Osteoblast (primary cell): ENCODE results near the gene SLC5A10. TPM values are rescaled to one million over a fixed set of nuclear protein-coding genes. Genes with fewer than 3 reads are reported as not detected.
"Not testable (repeated sequence)": the region's sequence is repeated elsewhere in the genome, so short reads cannot be mapped to it uniquely, and the experiment has no call there.

Experiments
- DNase-seq: peaks from one replicate; pipeline ENCODE4 v3.0.0; 2011; ENCODE audit warnings: low spot score, mixed read lengths; ENCODE audit not compliant: insufficient read length; ENCODE audit errors: missing footprints
- H2AFZ ChIP-seq: 2 replicates; pipeline ENCODE4 v1.6.0; 2011; ENCODE audit warnings: mild to moderate bottlenecking, low read length
- H3K27ac ChIP-seq: 2 replicates; pipeline ENCODE4 v1.5.1; 2011; ENCODE audit warnings: mild to moderate bottlenecking, low read depth, low read length, moderate library complexity
- H3K27me3 ChIP-seq: 2 replicates; pipeline ENCODE4 v1.6.0; 2012; ENCODE audit warnings: mild to moderate bottlenecking, control low read depth, inconsistent platforms, low read length, moderate library complexity; ENCODE audit not compliant: insufficient read depth
- H3K36me3 ChIP-seq: 2 replicates; pipeline ENCODE4 v1.5.1; 2011; ENCODE audit warnings: mild to moderate bottlenecking, low read length, control low read depth, moderate library complexity; ENCODE audit not compliant: insufficient read depth
- H3K4me1 ChIP-seq: 2 replicates; pipeline ENCODE4 v1.5.1; 2011; ENCODE audit warnings: mild to moderate bottlenecking, low read length, control low read depth, moderate library complexity; ENCODE audit not compliant: insufficient read depth
- H3K4me2 ChIP-seq: 2 replicates; pipeline ENCODE4 v1.6.0; 2011; ENCODE audit warnings: mild to moderate bottlenecking, low read length; ENCODE audit not compliant: insufficient read depth
- H3K4me3 ChIP-seq: fragments of 200-600 bp; sonication (generic); 3 replicates; pipeline ENCODE4 v1.5.1; 2012; ENCODE audit warnings: mild to moderate bottlenecking, low read length, inconsistent platforms; ENCODE audit not compliant: insufficient read depth
- H3K79me2 ChIP-seq: 2 replicates; pipeline ENCODE4 v1.6.0; 2012; ENCODE audit warnings: mild to moderate bottlenecking, low read length, control low read depth, inconsistent platforms; ENCODE audit not compliant: insufficient read depth
- H3K9me3 ChIP-seq: 2 replicates; pipeline ENCODE4 v1.5.1; 2011; ENCODE audit warnings: low read depth, low read length, control low read depth
- H4K20me1 ChIP-seq: 2 replicates; pipeline ENCODE4 v1.6.0; 2012; ENCODE audit warnings: mild to moderate bottlenecking, low read length, control low read depth; ENCODE audit not compliant: insufficient read depth
- total RNA-seq: library from RNA; depleted of rRNA; stranded (reverse); fragments of >200 nt; gene quantifications from 2 replicates; pipeline ENCODE4 v1.2.3, GENCODE V29; 2012

Gene SLC5A10
- total RNA-seq, 1 donor = not detected

DNA sequence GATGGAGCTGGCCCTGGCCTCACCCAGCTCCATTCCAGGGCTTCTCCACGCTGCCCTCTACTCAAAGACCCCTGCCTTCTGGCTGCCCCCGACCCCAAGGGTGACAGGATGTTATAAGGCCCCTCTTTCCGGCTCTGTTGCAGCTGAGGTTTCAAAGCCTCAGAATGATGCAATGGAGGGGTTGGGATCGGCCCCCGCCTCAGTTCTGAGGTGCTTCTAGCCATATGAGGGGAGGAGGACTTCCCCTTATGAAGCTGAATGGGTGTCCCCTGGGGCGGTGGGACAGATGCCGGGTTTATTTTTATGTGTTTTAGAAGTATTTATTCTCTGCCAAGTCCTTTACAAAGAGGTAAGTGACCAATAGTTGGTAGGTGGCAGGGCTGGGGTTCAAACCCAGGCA lies 96.9 kb downstream of the SLC5A10 start:
- H3K36me3 ChIP-seq, H3K4me1 ChIP-seq, H3K27me3 ChIP-seq, H4K20me1 ChIP-seq, DNase-seq, H3K27ac ChIP-seq, H3K79me2 ChIP-seq, H3K4me2 ChIP-seq, H3K4me3 ChIP-seq, H3K9me3 ChIP-seq, H2AFZ ChIP-seq: not testable (repeated sequence)

DNA sequence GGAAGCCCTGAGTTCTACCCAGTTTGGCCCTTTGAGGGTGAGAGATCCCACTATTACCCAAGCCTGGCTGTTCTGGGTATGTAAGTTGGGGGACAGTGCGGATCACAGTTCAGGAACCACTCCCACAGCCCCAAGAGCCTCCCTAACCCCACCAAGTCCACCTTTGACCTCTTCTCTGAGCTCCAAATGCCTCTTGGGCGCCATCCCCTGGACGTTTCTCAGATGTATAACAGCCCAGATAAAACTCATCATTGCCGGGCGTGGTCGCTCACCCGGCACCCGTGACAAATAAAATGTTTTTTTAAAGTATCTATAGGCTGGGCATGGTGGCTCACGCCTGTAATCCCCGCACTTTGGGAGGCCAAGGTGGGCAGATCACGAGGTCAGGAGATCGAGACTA lies 103.5 kb downstream of the SLC5A10 start:
- not testable (repeated sequence) for H3K36me3 ChIP-seq, H3K4me3 ChIP-seq, H3K27me3 ChIP-seq, H3K9me3 ChIP-seq, H3K4me2 ChIP-seq, H3K79me2 ChIP-seq, H3K4me1 ChIP-seq, H2AFZ ChIP-seq, H3K27ac ChIP-seq, DNase-seq, H4K20me1 ChIP-seq

DNA sequence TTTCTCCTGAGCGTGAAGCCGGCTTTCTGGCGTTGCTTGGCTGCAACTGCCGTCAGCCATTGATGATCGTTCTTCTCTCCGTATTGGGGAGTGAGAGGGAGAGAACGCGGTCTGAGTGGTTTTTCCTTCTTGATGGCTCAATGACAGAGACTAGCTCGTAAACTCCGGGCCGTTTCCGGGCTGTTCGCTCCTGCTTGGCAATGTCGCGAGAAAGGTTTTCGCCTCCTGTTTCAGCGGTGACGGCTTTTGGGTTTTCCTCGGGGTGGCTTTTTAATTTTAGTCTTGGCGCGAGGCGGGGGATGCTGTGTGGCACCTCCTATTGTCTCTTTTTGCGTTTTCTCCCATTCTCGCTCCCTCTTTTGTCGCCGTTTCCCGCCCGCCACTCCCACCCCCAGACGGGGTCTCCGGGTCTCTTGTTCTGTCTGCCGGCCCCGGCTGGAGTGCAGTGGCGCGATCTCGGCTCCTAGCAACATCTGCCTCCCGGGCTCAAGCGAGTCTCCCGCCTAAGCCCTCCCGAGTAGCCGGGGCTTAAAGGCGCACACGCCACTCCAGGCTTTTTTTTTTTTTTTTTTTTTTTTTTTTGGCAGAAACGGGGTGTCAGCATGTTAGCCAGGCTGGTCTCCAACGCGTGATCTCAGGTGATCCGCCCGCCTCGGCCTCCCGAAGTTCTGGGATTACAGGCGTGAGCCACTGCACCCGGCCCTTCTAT lies 110.2 kb downstream of the SLC5A10 start:
- H3K79me2 ChIP-seq, H2AFZ ChIP-seq, H3K36me3 ChIP-seq, H3K9me3 ChIP-seq, H3K4me2 ChIP-seq, DNase-seq, H3K27ac ChIP-seq, H3K4me3 ChIP-seq, H4K20me1 ChIP-seq, H3K4me1 ChIP-seq, H3K27me3 ChIP-seq: not testable (repeated sequence)

DNA sequence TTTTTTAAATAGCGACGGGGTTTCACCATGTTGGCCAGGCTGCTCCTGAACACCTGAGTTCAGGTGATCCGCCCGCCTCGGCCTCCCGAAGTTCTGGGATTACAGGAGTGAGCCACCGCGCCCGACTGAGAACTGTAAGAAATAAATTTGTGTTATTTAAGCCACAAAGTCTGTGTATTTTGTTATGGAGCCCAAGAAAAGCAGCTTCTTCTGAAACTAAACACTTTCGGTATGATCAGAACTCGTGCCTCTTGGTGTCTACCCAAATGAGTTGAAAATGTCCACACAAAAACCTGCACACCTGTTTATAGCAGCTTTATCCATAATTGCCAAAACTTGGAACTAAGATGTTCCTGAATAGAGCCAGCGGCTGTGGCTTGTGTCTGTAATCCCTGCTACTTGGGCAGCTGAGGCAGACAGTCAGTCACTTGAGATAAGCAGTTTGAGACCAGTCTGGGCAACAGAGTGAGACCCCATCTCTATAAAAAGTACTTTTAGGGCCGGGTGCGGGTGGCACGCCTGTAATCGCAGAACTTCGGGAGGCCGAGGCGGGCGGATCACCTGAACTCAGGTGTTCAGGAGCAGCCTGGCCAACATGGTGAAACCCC lies 110.9 kb downstream of the SLC5A10 start:
- H3K4me1 ChIP-seq, H4K20me1 ChIP-seq, H3K27ac ChIP-seq, H3K4me3 ChIP-seq, DNase-seq, H3K79me2 ChIP-seq, H3K27me3 ChIP-seq, H2AFZ ChIP-seq, H3K36me3 ChIP-seq, H3K9me3 ChIP-seq, H3K4me2 ChIP-seq: not testable (repeated sequence)

DNA sequence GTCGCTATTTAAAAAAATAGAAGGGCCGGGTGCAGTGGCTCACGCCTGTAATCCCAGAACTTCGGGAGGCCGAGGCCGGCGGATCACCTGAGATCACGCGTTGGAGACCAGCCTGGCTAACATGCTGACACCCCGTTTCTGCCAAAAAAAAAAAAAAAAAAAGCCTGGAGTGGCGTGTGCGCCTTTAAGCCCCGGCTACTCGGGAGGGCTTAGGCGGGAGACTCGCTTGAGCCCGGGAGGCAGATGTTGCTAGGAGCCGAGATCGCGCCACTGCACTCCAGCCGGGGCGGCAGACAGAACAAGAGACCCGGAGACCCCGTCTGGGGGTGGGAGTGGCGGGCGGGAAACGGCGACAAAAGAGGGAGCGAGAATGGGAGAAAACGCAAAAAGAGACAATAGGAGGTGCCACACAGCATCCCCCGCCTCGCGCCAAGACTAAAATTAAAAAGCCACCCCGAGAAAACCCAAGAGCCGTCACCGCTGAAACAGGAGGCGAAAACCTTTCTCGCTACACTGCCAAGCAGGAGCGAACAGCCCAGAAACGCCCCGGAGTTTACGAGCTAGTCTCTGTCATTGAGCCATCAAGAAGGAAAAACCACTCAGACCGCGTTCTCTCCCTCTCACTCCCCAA lies 111.5 kb downstream of the SLC5A10 start:
- H3K36me3 ChIP-seq, H4K20me1 ChIP-seq, H3K4me1 ChIP-seq, H3K27ac ChIP-seq, H3K9me3 ChIP-seq, H3K27me3 ChIP-seq, H2AFZ ChIP-seq, DNase-seq, H3K4me3 ChIP-seq, H3K79me2 ChIP-seq, H3K4me2 ChIP-seq: not testable (repeated sequence)

DNA sequence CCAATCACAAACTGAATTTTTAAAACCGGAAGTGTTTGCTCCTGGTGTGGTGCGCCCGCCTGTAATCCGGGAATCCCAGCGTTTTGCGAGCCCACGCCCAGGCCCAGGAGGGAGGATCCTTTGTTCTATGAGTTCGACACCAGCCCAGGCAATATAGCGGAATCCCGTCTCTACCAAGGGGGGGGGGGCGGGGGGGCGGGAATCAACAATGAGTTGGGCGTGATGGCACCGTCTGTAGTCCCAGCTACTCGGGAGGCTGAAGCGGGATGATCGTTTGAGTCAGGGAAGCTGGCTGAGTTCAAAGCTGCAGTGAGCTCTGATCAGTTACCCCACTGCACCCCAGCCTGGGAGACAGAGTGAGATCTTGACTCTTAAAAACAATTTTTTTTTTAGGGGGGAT lies 112.4 kb downstream of the SLC5A10 start:
- not testable (repeated sequence) for DNase-seq, H3K4me3 ChIP-seq, H4K20me1 ChIP-seq, H3K27ac ChIP-seq, H3K4me1 ChIP-seq, H3K36me3 ChIP-seq, H2AFZ ChIP-seq, H3K9me3 ChIP-seq, H3K27me3 ChIP-seq, H3K4me2 ChIP-seq, H3K79me2 ChIP-seq

DNA sequence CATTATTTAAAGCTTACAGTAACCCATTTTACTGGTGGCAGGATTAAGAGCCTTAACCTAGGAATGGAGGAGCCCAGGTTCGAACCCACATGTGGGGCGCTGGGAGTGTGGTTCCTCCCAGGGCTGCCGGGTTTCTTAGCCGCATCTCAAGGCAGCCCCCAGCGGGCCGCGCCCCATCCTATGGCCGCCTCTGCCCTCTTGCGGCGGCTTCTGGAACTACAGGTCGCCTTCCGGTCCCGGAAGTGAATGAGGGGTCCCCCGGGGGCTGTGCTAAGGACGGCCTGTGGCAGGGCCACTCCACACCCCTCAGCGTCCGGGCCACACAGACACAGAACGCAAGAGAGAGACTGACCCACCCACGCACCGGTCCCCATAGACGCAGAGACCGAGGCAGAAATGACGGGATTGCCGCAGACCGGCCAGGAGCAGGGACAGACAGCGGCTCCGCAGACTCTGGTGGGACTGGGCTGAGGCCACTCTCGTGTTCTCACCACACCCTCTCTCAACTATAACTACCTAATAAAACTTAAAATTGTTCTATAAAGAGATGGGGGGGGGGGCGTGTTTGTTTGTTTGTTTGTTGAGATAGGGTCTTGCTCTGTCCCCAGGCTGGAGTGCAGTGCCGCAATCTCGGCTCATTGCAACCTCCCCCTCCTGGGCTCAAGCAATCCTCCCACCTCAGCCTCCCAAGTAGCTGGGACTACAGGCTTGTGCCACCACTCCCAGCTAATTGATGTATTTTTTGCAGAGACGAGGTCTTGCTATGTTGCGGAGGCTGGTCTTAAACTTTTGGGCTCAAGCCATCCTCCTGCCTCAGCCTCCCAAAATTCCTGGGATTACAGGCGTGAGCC lies 118.6 kb downstream of the SLC5A10 start:
- H3K36me3 ChIP-seq, H3K9me3 ChIP-seq, H4K20me1 ChIP-seq, H3K4me3 ChIP-seq, H3K27me3 ChIP-seq, H3K4me2 ChIP-seq, H3K27ac ChIP-seq, H3K79me2 ChIP-seq, H3K4me1 ChIP-seq, DNase-seq, H2AFZ ChIP-seq: not testable (repeated sequence)
